GM19351 (cell line): ENCODE results near the gene TBC1D20.

ENCODE experiments used
- ATAC-seq: cut with Tn5 transposase; IDR thresholded peaks from one replicate; pipeline ENCODE4 v1.9.1; 2021; ENCODE audit warnings: mild to moderate bottlenecking, moderate library complexity; ENCODE audit not compliant: unreplicated experiment

The TBC1D20 gene

GRCh38 chr20:440148-440547 is 22.2 kb downstream of the TBC1D20 start:
- no peak for ATAC-seq

- ATAC-seq: no peak
Observed at GRCh38 chr20:438571-439469, 23.5 kb downstream of the TBC1D20 start.

- no peak for ATAC-seq
Observed at GRCh38 chr20:437787-438486, 24.4 kb downstream of the TBC1D20 start.

GRCh38 chr20:436476-436875 is 25.9 kb downstream of the TBC1D20 start:
- ATAC-seq: no peak

- ATAC-seq: no peak
Observed at GRCh38 chr20:435558-435957, 26.8 kb downstream of the TBC1D20 start.

GRCh38 chr20:434661-435419 is 27.5 kb downstream of the TBC1D20 start:
- no peak for ATAC-seq

GRCh38 chr20:434221-434620 is 28.1 kb downstream of the TBC1D20 start:
- ATAC-seq: no peak

- ATAC-seq: peak; percentile 81
Observed at GRCh38 chr20:433300-433975, 28.9 kb downstream of the TBC1D20 start.

- ATAC-seq: peak; percentile 14
Observed at GRCh38 chr20:432677-433299, 29.5 kb downstream of the TBC1D20 start.

- no peak for ATAC-seq
Observed at GRCh38 chr20:432208-432607, 30.1 kb downstream of the TBC1D20 start.

GRCh38 chr20:431012-431904 is 31.1 kb downstream of the TBC1D20 start:
- no peak for ATAC-seq

GRCh38 chr20:430091-430999 is 32.0 kb downstream of the TBC1D20 start:
- ATAC-seq: no peak

- no peak for ATAC-seq
Observed at GRCh38 chr20:428658-429200, 33.6 kb downstream of the TBC1D20 start.

- ATAC-seq: no peak
Observed at GRCh38 chr20:427849-428657, 34.3 kb downstream of the TBC1D20 start.

GRCh38 chr20:427401-427800 is 34.9 kb downstream of the TBC1D20 start:
- ATAC-seq: no peak

GRCh38 chr20:426566-426965 is 35.8 kb downstream of the TBC1D20 start:
- no peak for ATAC-seq

GRCh38 chr20:421685-422250 is 40.6 kb downstream of the TBC1D20 start:
- no peak for ATAC-seq
